NCI-H510A treated with DMSO at 0.1 percent for 48 hours (cell line): ENCODE measurements around the gene FTCD.
"Not testable (repeated sequence)": the region's sequence is repeated elsewhere in the genome, so short reads cannot be mapped to it uniquely, and the experiment has no call there.

Experiments used
- DNase-seq: peaks from one replicate; lab custom pipeline; 2025; lab: John Stamatoyannopoulos, UW

Gene FTCD

GRCh38 chr21:46111857-46112724 lies 43.3 kb downstream of the FTCD start:
- no peak for DNase-seq

DNA sequence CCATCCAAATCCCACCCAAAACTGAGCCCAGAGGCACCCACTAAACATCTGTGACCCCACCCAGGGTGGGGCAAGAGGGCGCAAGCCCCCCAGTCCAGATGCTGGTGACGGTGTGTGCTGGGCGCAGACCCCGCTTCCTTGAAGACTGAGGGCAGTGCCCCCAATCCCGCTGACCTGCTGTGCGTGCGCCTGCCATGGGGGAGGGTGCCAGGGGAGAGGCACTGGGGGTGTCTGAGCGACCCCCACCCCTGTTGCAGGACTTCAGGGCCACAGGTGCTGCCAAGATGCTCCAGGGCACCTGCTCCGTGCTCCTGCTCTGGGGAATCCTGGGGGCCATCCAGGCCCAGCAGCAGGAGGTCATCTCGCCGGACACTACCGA lies 44.2 kb downstream of the FTCD start:
- no peak for DNase-seq

GRCh38 chr21:46110499-46111192 lies 44.7 kb downstream of the FTCD start:
- DNase-seq, result no peak

- DNase-seq, result no peak
Observed at GRCh38 chr21:46109313-46110221, 45.8 kb downstream of the FTCD start.

- DNase-seq, result no peak
Observed at GRCh38 chr21:46108827-46109312, 46.5 kb downstream of the FTCD start.

- not testable (repeated sequence) for DNase-seq
Observed at GRCh38 chr21:46107376-46107775, 48.0 kb downstream of the FTCD start.

- no peak for DNase-seq
Observed at GRCh38 chr21:46104104-46104503, 51.3 kb downstream of the FTCD start.

- DNase-seq, result no peak
Observed at GRCh38 chr21:46100906-46101305, 54.5 kb downstream of the FTCD start.

- DNase-seq, result no peak
Observed at GRCh38 chr21:46100426-46100825, 55.0 kb downstream of the FTCD start.

DNA sequence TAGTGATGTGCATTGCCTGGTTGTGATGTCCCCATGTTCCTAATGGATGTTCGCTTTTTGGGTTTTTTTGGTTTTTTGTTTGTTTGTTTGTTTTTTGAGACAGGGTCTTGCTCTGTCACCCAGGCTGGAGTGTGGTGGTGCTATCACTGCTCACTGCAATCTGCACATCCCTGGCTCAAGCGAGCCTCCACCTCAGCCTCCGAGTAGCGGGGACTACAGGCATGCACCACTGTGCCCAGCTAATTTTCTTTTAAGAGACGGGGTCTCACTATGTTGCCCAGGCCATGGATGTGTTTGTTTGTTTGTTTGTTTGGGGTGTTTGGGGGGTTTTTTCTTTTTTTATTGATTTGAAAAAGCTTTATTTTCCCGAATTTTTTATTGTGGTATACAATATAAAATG lies 55.4 kb downstream of the FTCD start:
- no peak for DNase-seq

- no peak for DNase-seq
Observed at GRCh38 chr21:46099476-46099875, 55.9 kb downstream of the FTCD start.

DNA sequence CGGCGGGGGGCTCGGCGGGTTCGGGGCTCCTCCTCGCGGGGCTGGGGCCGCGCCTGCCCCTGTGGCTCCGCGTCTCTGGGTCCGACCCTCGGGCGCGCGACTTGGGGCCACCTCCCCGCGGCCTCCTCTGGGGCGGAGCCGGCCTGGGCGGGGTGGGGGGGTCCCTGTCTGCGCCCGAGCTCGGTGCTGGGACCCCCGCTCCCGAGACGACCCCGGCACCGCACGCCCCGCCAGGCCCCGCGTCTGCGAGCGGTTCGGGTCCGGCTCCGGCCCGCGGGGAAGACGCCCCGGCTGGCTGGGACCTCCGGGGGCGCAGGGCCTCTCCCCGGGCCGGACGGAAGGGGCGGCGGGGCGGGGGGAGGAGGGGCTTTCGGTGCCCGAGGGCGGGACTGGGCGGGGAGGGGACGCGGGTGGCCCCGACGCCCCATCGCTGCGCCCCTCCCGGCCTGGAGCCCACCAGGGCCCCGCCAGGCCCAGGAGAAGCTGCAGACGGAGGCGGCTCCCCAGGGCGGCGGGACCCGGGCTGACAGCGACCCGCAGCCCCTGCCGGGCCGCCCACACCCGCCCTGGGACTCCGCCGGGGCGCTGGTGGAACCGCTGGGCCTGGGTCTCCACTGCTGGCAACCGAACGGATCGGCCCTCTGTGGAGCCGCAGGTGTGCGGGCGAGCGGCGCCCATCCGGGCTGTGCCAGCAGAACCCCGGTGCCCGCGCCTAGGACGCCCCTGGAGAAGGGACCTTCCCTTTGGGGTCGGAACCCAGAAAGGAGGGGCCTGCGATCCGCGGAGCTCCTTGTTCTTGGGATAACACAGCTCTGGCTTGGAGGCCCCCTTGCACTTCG lies 56.9 kb downstream of the FTCD start:
- no peak for DNase-seq

DNA sequence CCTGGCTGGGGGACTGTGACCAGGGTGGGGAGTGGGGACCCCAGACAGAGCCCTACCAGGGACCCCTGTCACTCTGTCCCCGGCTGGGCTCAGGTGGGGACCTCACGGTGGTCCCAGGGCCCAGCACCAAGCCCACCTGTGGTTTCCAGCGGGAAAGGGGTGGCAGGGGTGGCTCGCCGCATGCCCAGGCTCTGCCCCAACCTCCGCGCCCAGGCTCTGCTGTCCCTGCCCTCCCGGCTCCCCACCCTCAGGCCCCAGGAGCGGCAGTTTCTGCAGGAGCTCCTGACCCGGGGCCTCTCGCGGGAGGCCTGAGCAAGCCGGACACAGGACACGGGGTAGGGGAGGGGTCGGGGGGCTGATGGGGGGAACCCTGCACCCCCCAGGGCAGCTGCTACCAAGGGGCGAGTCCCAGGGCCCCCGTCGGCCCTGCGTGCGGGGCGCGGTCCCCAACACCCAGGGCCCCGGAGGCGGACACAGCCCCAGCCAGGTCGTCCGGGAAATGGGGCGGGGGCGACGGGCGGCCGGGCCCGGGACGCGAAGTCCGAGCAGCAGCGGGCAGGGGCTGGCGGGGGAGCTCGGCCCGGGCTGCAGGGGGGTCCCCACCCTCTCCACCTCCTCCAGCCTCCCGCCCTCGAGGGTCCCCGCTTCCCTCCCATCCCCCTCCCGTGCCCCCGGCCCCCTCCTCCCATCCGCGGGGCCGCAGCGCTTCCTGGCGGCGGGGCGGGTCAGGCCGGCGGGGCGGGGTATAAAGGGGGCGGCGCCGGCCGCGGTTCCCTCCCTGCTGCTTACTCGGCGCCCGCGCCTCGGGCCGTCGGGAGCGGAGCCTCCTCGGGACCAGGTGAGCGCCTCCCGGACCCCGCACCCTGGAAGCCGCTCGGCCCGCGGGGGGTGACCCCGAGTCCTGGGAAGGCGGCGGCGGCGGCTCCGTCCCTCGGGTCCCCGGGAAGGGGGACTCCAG lies 57.8 kb downstream of the FTCD start, which contains the start of gene COL6A2:
Gene COL6A2, plus strand, starts transcription at position 777 of the 958 bp plus-strand sequence.
- DNase-seq, result no peak

DNA sequence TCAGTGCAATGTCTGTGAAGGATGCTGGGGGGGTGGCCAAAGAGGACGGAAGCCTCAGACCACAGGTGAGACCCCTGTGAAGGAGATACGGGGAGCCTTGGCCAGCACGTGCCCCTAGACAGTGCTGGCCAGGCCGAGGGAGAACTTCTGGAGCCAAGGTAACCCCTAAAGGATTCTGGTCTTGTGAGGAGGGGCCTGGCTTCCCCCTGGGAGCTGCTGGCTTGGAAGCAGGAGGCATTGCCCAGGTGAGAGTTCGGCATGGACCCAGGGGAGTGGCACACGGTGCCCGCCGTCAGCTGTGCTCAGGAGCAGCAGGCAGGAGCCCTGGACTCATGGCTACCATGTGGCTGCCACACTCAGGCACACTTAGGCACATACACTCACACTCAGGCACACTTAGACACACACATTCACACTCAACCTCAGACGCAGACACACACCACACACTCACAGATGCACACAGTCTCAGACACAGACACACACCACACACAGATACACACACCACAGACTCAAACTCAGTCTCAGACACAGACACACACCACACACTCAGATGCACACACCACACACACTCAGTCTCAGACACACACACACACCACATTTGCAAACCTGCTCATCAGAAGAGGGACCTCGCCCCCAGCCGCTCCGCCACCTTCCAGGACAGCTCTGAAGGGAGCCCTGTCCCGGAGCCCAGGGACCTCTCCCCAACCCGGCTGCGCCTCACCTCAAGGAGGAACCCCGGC lies 58.6 kb downstream of the FTCD start:
- DNase-seq, result no peak

DNA sequence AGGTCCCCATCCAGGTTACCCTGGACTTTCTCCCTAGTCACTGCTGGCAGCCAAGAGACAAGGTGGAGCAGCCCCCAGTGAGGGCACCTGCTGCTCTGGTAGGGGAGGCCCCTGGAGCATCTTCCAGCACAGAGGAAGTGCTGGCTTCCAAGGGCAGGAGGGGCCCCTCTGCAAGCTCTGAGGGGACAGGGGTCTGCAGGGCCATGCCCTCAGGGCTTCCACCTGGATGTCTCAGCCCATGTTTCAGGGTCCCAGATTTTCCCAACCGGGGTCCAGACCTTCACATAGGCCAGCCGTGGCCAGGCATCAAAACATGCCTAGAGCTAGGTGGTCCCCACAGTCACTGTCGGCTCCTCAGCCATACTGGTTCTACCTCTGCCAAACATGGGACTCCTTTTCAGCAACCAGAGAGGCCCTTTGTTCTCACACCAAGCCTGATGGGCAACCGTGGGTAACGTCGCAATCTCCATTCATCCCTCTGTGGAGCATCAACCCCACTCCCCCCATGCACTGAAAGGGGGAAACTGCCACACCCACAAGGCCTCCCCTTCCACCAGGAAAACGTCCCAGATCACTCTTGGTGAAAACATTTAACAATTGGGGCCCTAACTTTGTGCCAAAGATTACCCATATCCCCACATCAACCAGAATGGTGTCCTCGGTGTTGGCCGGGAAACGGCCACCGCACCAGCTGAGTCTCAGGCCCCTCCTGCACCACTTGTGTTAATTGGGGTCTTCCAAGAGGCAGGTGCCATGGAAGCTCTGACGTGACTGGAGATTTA lies 59.4 kb downstream of the FTCD start:
- no peak for DNase-seq

DNA sequence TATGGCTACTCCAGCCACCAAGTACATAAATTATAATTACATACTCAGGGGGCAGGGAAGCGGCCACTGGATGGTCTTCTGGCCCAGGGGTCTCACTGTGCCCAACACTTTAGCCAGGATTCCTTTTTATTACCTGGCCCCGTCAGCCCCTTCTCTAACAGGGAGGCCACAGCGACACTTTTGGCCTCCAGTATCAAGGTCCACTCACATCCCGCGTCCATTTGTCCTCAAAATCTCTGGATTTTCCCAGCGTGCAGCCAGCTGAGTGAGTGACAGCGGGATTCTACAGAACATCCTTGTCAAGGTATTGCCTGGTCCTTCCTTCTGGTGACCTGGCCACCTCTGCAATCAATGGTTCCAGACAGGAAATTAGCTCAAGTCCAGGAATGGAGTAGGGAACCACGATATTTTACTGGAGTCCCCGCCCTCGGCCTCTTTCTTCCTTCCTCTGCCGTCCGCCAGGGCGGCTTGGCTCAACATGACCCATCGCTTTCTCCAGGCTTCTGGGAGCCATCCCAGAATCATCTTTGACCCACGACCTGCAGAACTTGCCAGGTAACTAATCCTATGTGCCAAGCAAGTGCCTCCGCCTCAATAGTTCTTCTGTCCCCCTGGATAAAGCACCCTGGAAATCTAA lies 60.2 kb downstream of the FTCD start:
- no peak for DNase-seq

DNA sequence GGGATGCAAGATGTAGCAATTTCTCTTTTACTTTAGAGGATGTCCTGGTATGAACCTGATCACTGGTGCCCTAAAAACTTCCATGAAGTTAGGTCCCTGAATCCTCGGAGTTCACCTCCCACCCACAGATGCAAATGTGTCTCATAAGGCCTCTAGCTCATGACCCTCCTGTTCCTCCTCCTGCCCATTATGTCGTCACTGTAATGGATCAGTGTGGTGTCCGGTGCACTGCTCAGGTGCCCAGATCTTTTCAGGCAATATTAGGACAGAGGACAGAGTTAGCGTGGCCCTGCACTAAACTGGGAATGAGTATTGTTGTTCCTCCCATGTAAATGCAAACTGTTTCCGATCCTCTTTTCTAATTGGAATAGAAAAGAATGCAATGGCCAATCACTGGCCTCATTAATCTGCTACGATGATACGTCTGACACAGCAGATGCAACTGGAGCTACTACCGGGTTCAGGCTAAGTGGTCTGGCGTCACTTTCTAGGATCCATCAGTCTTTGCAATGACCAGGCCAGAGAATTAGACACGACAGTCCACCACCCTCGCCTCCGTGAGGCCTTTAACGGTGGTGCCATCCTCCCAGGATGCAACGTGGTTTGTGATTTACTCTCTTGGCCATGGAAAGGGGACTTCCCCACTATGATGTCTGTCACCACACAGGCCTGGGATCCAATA lies 60.8 kb downstream of the FTCD start:
- DNase-seq, result no peak
